Stimulated activated CD8-positive, alpha-beta memory T cell treated with anti-CD3 and anti-CD28 coated beads, Interleukin-7, amount 100 ng/mL, for 4 hours (primary cell): ENCODE results near the gene DCDC2.
"Not testable (repeated sequence)": the region's sequence is repeated elsewhere in the genome, so short reads cannot be mapped to it uniquely, and the experiment has no call there.

Source experiments
- DNase-seq, 2 donors: peaks; one replicate each; pipeline ENCODE4 v3.0.0-alpha.2; 2020; ENCODE audit warnings: low read depth in 2 of 2

The DCDC2 gene

DNA sequence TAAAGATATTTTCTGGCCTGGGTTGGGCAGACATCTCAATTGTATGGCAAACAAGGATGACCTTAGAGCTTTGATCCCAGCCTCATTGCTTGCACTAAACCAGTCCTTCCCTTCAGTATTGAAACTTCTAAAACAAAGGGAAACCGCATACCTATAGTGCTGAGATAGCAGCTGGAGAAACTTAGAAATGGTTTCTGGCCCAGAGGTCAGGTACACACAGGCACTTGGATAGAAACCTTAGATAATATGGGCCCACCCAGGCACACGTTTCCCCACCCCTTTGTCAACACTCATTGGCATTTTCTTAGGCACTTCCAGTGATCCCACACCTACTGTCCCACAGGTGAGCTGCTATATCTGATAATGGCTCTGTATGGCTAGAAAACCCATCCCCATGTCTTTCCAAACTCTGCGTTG, 209.7 kb downstream of the DCDC2 start:
- DNase-seq = no peak

DNA sequence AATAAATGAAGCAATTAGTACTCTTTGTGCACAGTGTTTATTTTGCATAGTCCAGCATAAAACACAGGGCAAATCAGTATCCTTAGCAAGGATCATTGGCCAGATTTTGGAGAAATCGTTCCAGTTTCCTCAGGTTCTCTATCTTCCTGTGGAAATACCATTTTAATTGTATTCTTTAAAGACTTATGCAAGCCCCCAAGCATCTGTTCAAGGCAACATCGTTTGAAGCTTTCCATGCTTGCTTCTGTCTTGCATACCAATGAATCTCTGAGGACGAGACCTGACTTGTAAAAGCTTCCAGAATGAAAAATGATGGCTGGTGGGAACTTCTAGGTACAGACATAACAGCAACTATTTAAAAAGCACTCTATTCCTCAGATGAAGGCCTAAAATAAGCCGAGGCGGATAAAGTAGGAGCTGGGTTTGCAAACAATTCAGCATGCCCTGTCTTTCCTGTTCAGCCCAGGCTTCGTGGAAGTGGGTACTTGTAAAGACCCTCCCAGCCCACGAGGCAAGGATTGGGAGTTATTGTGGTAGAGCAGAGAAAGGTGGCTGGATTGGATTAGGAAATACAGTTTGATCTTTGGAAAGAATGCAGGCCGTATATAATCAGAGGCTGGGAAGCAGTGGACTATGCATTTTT, 210.2 kb downstream of the DCDC2 start:
- no peak for DNase-seq

DNA sequence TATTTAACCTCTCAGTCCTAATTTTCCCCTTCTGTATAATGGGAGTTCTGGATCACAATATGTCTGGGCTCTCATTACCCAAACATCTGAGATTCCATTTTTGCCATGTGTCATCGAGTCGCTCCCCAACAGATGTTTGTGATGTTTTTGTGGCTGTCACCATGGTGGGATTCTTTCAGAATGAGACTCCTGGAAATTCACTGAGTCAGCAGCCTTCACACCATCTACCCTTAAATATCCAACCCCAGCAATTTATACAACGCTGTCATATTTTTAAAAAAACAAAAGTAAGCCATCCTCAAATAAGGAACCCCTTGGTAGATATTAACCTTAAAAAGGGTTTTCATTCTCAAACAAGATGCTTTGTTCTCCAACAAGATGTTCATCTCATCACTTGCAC, 211.0 kb downstream of the DCDC2 start:
- no peak for DNase-seq

DNA sequence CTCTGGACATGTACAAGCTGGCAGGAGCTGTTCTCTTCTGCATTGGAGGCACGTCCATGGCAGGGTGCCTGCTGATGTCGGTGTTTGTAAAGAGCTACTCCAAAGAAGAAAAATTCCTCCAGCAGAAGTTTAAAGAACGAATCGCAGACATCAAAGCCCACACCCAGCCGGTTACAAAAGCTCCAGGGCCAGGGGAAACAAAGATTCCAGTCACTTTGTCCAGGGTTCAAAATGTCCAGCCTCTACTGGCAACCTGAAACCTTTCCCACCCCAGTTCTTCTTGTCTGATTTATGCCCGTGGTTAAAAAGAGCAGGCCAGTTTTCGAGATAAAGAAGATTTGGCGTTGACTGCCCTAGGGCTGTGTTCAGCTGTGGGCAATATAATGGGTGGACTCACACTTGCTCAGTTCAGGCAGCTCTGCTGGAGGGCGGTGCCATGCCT, 212.1 kb downstream of the DCDC2 start:
- no peak for DNase-seq

DNA sequence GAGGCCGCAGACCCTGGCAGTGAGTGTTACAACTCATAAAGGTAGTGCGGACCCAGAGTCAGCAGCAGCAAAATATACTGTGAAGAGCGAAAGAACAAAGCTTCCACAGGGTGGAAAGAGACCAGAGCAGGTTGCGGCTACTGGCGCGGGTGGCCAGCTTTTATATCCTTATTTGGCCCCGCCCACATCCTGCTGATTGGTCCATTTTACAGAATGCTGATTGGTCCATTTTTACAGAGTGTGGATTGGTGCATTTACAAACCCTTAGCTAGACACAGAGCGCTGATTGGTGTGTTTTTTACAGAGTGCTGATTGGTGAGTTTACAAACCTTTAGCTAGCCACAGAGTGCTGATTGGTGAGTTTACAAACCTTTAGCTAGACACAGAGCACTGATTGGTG, 215.1 kb downstream of the DCDC2 start:
- DNase-seq = not testable (repeated sequence)

DNA sequence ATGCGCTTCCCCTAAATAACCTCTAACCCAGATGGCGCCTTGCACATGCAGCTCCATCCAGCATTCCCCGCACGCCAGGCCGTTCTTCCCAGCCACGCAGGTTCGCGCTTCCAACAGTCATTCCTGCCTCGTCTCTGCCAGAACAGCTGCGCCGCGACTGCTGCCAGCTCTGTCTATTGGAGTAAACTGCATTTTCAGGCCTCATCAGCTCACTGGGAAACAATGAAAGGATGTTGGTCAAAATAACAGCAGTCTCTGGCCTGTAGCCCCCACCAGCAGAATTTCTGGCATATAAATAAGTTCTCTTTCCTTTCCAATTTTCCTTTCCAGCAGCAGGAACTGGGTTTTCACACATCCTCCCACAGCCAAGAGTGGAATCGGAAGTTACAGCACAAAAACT, 217.3 kb downstream of the DCDC2 start:
- DNase-seq = no peak

DNA sequence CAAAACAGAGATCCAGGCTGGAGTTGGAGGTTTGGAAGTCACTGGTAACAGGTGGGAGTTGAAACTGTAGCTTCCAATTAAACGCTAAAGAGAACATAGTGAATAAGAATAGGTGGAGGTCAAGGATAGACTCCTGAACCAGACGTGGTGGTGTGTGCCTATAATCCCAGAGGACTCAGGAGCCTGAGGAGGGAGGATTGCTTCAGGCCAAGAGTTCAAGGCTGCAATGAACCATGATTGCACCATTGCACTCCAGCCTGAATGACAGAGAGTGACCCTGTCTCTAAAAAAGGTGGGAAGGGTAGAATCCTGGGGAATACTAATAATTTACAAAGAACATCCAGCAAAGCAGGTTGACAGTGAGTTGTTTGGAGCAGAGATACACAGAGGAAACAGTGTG, 218.2 kb downstream of the DCDC2 start:
- DNase-seq = no peak

DNA sequence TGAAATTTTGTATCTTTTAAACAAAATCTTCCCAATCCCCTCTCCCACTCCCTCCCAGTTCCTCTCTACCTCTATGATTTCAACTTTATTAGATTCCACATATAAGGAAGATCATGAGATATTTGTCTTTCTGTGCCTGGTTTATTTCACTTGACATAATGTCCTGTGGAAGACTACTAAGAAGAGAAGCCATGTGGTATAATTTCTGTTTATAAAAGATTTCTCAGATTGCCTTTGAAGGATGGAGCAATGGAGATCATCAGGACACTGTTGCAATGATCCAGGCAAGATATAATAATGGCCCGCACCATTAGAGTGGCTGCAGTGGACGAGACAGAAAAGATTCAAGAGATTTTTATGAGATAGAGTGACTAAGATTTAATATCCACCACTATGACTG, 218.8 kb downstream of the DCDC2 start:
- DNase-seq = no peak

DNA sequence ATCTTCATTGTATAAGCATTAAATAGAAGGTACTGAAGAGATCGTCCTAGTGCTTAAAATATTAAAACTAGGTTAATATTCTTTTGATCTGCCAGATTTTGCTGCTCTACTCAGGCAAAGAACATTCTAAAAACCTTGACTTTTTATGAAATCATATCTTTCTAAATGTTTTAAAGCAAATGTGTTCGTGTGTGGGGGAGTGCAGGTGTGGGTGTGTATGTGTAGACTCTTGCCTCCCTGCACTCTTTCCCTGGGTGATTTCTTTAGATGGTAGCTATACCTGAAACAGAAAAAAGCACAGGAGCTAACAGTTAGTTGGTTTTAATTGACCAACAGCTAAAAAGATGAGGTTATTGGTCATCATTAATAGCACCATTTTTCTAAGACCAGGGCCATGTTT, 226.1 kb downstream of the DCDC2 start:
- no peak for DNase-seq

DNA sequence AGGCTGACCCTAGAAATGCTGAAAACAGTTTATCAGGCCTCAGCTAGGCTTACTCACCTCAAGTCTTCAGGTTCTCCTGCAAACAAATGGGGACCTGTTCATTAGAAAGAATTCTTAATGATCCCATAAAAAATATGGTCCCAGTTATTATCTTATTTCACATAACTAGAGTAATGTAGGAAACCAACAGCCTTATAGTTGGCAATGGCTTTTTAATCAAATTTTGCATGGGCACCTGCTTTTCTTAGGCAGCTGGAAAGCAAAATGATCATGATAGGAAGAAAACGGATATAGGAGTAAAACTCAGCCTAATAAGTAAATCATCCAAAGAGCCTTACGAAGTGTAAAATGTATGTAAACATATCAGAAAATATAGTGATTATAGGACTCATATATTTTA, 230.5 kb downstream of the DCDC2 start:
- no peak for DNase-seq

DNA sequence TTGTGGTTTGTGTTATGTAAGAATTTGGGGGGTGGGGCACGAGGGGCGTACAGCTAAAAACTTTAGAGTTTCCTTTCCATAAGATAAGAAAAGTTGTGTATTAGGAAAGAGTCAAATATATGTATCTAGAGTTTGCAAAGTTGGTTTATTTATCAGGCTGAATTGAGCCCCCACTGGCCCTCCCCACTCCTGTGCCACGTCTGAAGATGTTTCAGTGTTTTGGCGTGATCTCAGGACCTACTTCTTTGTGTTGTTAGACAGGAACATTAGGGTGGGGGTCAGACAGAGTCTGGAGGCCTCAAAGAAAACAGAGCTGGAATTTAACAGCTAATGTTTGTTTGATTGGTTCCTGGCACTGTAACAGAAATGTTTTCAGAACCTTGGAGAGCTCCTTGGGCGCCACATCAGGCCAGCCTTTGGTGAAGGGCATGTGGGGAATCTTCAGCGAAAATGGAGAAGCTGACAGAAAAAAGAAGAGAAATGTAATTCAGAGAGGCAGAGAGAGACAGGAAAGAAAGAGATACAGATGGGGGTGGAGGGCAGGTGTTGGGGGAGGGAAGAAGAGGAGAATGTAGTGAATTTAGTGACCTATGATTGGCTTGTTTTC, 231.2 kb downstream of the DCDC2 start:
- DNase-seq = no peak

DNA sequence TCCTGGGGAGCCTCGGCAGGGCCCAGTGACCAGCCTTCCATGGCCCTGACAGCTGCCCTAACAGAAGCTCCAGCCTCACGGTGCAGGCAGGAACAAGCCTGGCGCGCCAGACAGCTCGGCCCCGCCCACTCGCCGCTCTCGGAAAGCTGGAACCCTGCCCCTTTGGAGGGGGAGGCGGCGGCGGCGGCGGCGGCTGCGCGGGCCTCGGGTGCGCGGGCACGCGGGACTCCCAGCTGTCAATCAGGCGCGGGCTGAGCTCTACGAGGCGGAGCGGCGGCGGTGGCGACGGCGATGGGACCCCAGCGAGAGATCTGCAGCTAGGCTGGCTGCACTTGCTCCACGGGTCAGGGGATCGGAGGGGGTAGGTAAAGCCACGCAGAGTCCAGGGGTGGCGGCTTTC, 231.9 kb downstream of the DCDC2 start, which contains the start of gene NRSN1:
TSS of gene NRSN1 (plus strand) at position 236 of the 400 bp plus-strand sequence. CDS start 8,113 bp downstream, outside the sequence.
- DNase-seq = no peak

DNA sequence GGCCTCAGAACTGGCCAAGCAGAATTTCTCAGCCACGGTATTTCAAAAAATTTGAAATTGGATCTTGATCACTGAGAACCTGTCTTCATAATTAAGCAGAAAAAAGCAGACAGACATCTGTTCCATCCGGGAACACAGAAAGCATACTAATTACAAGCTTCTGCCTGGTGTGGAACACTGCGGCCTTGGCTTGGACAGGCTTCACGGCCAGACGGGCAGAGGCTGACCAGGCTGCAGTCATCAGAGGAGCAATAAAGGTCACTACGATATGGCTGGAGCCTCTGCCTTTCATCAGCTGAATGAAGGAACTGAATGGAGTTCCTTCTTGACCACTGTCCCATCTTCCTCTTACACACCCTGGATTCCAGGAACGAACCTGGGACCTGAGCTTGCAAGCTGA, 235.7 kb downstream of the DCDC2 start:
- no peak for DNase-seq
